T47D (cell line): ENCODE measurements around the gene CALCR.

ENCODE experiments used
- DNase-seq, 2 experiments: peaks; one replicate each; pipeline versions ENCODE4 v3.0.0 to v3.0.0-alpha.2; 2011 to 2012; ENCODE audit warnings: low read depth in 1 of 2, low spot score in 1 of 2
- JUND ChIP-seq: IDR thresholded peaks from 2 replicates; pipeline ENCODE4 v1.6.1; 2012; ENCODE audit warnings: low read depth
- in situ Hi-C: cut with HindIII; loops from 2 replicates; pipeline ENCODE4 v1.10.0; 2016; ENCODE audit warnings: low sequenced_read_pairs, low pct_unique_long_range_greater_than_20kb

Gene CALCR

DNA sequence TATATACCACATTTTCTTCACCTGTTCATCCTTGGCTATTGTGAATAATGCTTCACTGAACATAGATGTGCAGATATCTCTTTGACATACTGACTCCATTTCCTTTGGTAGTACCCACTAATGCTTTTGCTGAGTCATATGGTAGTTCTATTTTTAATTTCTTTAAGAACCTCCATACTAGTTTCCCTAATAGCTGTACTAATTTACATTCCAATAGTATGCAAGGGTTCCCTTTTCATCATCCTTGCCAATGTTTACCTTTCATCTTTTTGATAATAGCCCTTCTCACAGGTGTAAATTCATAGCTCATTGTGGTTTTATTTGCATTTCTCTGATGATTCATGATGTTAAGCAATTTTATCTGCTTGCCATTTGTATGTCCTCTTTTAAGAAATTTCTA is 159.9 kb downstream of the CALCR start:
- in situ Hi-C loops: no loop called here
- DNase-seq: no peak
- no peak for TF ChIP-seq JUND

GRCh38 chr7:93409324-93409723 is 165.2 kb downstream of the CALCR start:
- TF ChIP-seq JUND: no peak
- DNase-seq: no peak
- in situ Hi-C loops: no loop called here

- DNase-seq: peak in 1 of 2 experiments; percentile 15
- TF ChIP-seq JUND: no peak
- in situ Hi-C loops: no loop called here
These were observed 167.3 kb downstream of the CALCR start for GRCh38 chr7:93407239-93407638.

DNA sequence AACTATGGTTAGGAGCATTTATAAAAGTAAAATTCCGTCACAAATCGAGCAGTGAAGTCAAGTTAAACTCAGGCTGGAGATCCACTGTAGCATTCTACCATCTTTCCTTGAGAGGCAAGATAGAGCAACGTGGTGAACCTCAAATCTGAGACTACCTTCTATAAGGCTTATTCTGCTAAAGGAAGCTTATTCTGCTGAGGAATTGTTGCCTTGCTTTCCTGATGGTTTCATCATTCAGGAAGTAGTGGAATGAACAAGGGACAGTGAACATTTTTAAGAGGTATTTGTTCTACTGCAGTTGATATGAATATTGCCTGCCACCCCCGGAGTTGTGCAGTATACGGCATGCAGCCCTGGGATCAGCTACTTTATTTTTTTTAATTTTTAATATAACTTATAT is 171.6 kb downstream of the CALCR start:
- TF ChIP-seq JUND: no peak
- in situ Hi-C loops: no loop called here
- no peak for DNase-seq

GRCh38 chr7:93399642-93400041 is 174.9 kb downstream of the CALCR start:
- no peak for DNase-seq
- no peak for TF ChIP-seq JUND
- in situ Hi-C loops: no loop called here

DNA sequence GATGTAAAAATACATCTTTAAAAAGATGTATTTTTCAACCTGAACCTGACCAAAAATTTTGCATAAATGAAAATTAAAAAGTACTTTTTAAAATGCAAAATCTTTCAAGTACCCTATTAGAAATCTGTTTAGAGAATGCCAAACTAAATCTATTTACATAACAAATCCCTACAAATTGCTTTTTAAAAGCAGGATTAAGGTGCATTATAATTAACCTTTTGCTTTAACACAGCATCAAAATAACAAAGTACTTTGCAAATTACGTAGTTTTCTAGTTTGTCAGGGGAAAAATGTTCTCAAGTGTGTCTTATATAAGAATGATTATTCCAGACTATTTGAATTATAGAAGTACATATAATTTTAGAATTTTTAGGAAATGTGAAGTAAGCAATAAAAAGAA is 181.5 kb downstream of the CALCR start:
- in situ Hi-C loops: no loop called here
- TF ChIP-seq JUND: no peak

GRCh38 chr7:93390660-93391059 is 183.9 kb downstream of the CALCR start:
- DNase-seq: no peak
- TF ChIP-seq JUND: no peak
- in situ Hi-C loops: no loop called here

More for the DNA sequence above, 181.5 kb downstream of the CALCR start:
- DNase-seq: no peak

GRCh38 chr7:93382362-93382761 is 192.2 kb downstream of the CALCR start:
- in situ Hi-C loops: no loop called here
- no peak for DNase-seq
- no peak for TF ChIP-seq JUND

GRCh38 chr7:93378131-93378760 is 196.3 kb downstream of the CALCR start:
- TF ChIP-seq JUND: no peak
- no peak for DNase-seq
- in situ Hi-C loops: no loop called here

DNA sequence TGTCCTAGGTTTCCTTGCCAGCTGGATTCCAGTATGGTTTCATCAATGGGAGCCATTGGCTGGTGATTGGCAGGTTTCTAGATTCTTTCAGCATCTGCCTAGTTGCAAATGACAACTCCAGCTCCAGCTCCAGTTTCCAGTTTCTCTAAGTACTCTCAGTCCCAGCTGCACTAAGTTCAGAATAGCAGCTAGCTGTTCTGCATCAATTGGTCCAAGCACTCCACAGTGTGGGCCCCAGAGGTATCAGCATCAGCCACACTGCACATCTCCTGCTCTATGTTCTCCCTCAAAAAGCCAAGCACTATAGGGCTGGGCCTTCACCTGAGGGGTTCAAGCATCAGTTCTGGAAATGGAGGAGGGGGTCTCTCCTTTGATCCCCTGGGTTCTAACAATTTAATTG is 198.9 kb downstream of the CALCR start:
- in situ Hi-C loops: no loop called here
- peak in 1 of 2 experiments; percentile 2 for DNase-seq
- TF ChIP-seq JUND: no peak
